HepG2 (cell line): ENCODE results near the gene RGS7. TPM values are rescaled to one million over a fixed set of nuclear protein-coding genes. Genes with fewer than 3 reads are reported as not detected.
"Not testable (repeated sequence)": the region's sequence is repeated elsewhere in the genome, so short reads cannot be mapped to it uniquely, and the experiment has no call there.

ENCODE experiments used
- ATAC-seq: fragments of 200-7000 bp; cut with Tn5 transposase; 3 replicates; pipeline ENCODE4 v1.9.1; 2020; ENCODE audit warnings: mild to moderate bottlenecking, moderate library complexity
- BruUV-seq: library from RNA; stranded (reverse); fragments of 400-500 nt; replicated peaks from 2 replicates; lab custom pipeline; 2021; lab: Mats Ljungman, UMichigan
- CTCF ChIA-PET: fragments of 300-600 bp; formaldehyde crosslinking; extraction: SDS; loops from one replicate; lab custom pipeline; 2021; ENCODE audit warnings: low total read pairs, inconsistent platforms, low intra/inter-chr PET ratio; lab: Yijun Ruan, JAX
- POLR2A ChIA-PET: fragments of 350-600 bp; sonication (Branson Sonifier 250); formaldehyde crosslinking; loops from one replicate; lab custom pipeline; 2020; ENCODE audit warnings: antibody characterized with exemption, inconsistent platforms; lab: Yijun Ruan, JAX
- DNase-seq: peaks from one replicate; pipeline ENCODE4 v3.0.0-alpha.2; 2015; ENCODE audit warnings: low spot score
- FAIRE-seq: peaks from 3 replicates; lab custom pipeline; 2011; peaks lifted over from hg19 to GRCh38; lab: Jason Lieb, UNC
- H2AFZ ChIP-seq: one replicate; pipeline ENCODE4 v1.6.1; 2011; ENCODE audit warnings: low read length, inconsistent platforms
- H3K27ac ChIP-seq: fragments of 300-600 bp; 3 replicates; pipeline ENCODE4 v1.8.0; 2011; ENCODE audit warnings: mixed run types, mild to moderate bottlenecking, mixed read lengths, low read length, inconsistent platforms; ENCODE audit not compliant: insufficient read depth; ENCODE audit errors: extremely low read length
- H3K27me3 ChIP-seq, 2 experiments: fragments of 200-600 bp in 1 of 2; 2 replicates in 1 of 2; 3 replicates in 1 of 2; pipeline versions ENCODE4 v1.6.0 to v1.8.0; 2011; ENCODE audit warnings: low read length in 2 of 2, mild to moderate bottlenecking in 2 of 2, moderate library complexity in 2 of 2, inconsistent platforms in 1 of 2; ENCODE audit not compliant: insufficient read depth in 2 of 2, control insufficient read depth in 1 of 2
- H3K36me3 ChIP-seq, 2 experiments: fragments of 200-600 bp in 1 of 2; replicated peaks in 1 of 2; 2 replicates in 1 of 2; 3 replicates in 1 of 2; pipeline versions ENCODE4 v1.5.1 to v1.8.0; 2011; ENCODE audit warnings: low read length in 2 of 2, inconsistent platforms in 1 of 2; ENCODE audit not compliant: insufficient read depth in 2 of 2, control insufficient read depth in 1 of 2
- H3K4me1 ChIP-seq: 2 replicates; pipeline ENCODE4 v1.5.1; 2012; ENCODE audit warnings: low read length, inconsistent platforms; ENCODE audit not compliant: insufficient read depth
- H3K4me2 ChIP-seq: 2 replicates; pipeline ENCODE4 v1.6.0; 2011; ENCODE audit warnings: low read depth, low read length, inconsistent platforms
- H3K4me3 ChIP-seq, 3 experiments: fragments of 200-600 bp in 1 of 3; sonication (generic), shearing (Covaris generic) in 1 of 3; replicated peaks in 1 of 3; 2 replicates each; pipeline ENCODE4 v1.5.1; 2011 to 2016; ENCODE audit warnings: low read length in 3 of 3, inconsistent platforms in 2 of 3, low read depth in 2 of 3, mild to moderate bottlenecking in 2 of 3, control low read depth in 1 of 3, mixed read lengths in 1 of 3; ENCODE audit not compliant: insufficient read depth in 1 of 3
- H3K79me2 ChIP-seq: one replicate; pipeline ENCODE4 v1.6.1; 2011; ENCODE audit warnings: low read length, inconsistent platforms; ENCODE audit not compliant: insufficient read depth
- H3K9ac ChIP-seq: 2 replicates; pipeline ENCODE4 v1.6.0; 2011; ENCODE audit warnings: mild to moderate bottlenecking, low read depth, low read length, inconsistent platforms; ENCODE audit not compliant: insufficient read depth
- H3K9me3 ChIP-seq: 2 replicates; pipeline ENCODE4 v1.5.1; 2012; ENCODE audit warnings: mild to moderate bottlenecking, low read length
- H4K20me1 ChIP-seq: 2 replicates; pipeline ENCODE4 v1.6.0; 2011; ENCODE audit warnings: inconsistent platforms, mild to moderate bottlenecking, low read length, moderate library complexity; ENCODE audit not compliant: insufficient read depth
- AGO1 ChIP-seq: fragments of 200-400 bp; formaldehyde crosslinking; IDR thresholded peaks from 2 replicates; pipeline ENCODE4 v1.6.1; 2017; ENCODE audit warnings: mild to moderate bottlenecking, low read depth, low read length, moderate library complexity; ENCODE audit not compliant: poor library complexity, severe bottlenecking
- KLF16 ChIP-seq, 2 experiments: sonication (generic) in 1 of 2; formaldehyde crosslinking in 1 of 2; IDR thresholded peaks; 2 replicates each; pipeline versions ENCODE4 v1.6.1 to v1.8.0; 2016 to 2023; ENCODE audit warnings: missing genetic modification reagents in 2 of 2, missing compliant biosample characterization in 1 of 2
- SAFB2 ChIP-seq: sonication (generic); formaldehyde crosslinking; IDR thresholded peaks from 2 replicates; pipeline ENCODE4 v1.5.1; 2020; ENCODE audit warnings: missing genetic modification reagents, low read depth, mild to moderate bottlenecking, borderline replicate concordance
- ZNF646 ChIP-seq: sonication (generic); formaldehyde crosslinking; IDR thresholded peaks from 2 replicates; pipeline ENCODE4 v1.9.0; 2021; ENCODE audit warnings: mild to moderate bottlenecking, missing genetic modification reagents
- WGBS: methylation state at CpG from one replicate; pipeline ENCODE4 v1.1.6; 2017; ENCODE audit warnings: low lambda C conversion rate; 5-methylcytosine and 5-hydroxymethylcytosine counted together
- in situ Hi-C: cut with HindIII; loops from 2 replicates; pipeline ENCODE4 v1.10.0; 2017; ENCODE audit warnings: low pct_unique_long_range_greater_than_20kb; ENCODE audit not compliant: extremely low pct_ligation_motif_present
- intact Hi-C: fragments of 100-400 bp; cut with micrococcal nuclease; formaldehyde crosslinking; loops from one replicate; pipeline ENCODE4 v1.10.0; 2022; ENCODE audit not compliant: unreplicated experiment
- polyA plus RNA-seq, 8 experiments: library from polyadenylated mRNA; depleted of rRNA in 3 of 8; stranded (reverse) in 7 of 8; unstranded in 1 of 8; fragments of >200 nt; fragmentation: Illumina TruSeq in 4 of 8; extraction: Trizol in 4 of 8; gene quantifications; 2 replicates each; pipeline versions ENCODE4 v1.2.1 to v1.2.3, GENCODE V29; 2011 to 2016; ENCODE audit warnings: low read depth in 4 of 8, missing spikeins in 1 of 8, mixed read lengths in 1 of 8; ENCODE audit not compliant: insufficient read depth in 1 of 8
- total RNA-seq, 5 experiments: library from RNA; depleted of rRNA; stranded (reverse); fragments of >200 nt; fragmentation: Illumina TruSeq; extraction: Trizol; gene quantifications; 2 replicates each; pipeline ENCODE4 v1.2.3, GENCODE V29; 2016; ENCODE audit warnings: low read depth in 1 of 5

The RGS7 gene
- total and polyA plus RNA-seq, 2 of the 13 experiments (the other 11 are each of a cell fraction or from before 2014, with no cell fraction given) = not detected

GRCh38 chr1:241142493-241142892, 214.5 kb downstream of the RGS7 start (continued):
- TF ChIP-seq ZNF646 (CRISPR knock-in tag) (no peak), KLF16 (CRISPR knock-in tag; IDR thresholded peaks at IDR 0.05) (no peak), AGO1 (no peak), SAFB2 (no peak)
- TF ChIP-seq, all 625 proteins: peak for 0

- H3K9ac ChIP-seq, H3K4me3 ChIP-seq, H4K20me1 ChIP-seq, H2AFZ ChIP-seq, BruUV-seq, POLR2A ChIA-PET, H3K27me3 ChIP-seq, CTCF ChIA-PET, FAIRE-seq, ATAC-seq, H3K27ac ChIP-seq, intact Hi-C loops, in situ Hi-C loops, H3K79me2 ChIP-seq, H3K4me1 ChIP-seq, DNase-seq, H3K4me2 ChIP-seq, H3K36me3 ChIP-seq: not testable (repeated sequence)
- H3K9me3 ChIP-seq = peaks cover 22% of the 10 kb centered on the region
- 22% methylated on average over 3 of the region's 3 CpGs for WGBS
These were observed 215.4 kb downstream of the RGS7 start for GRCh38 chr1:241141646-241142045.
